Neural cell (in vitro differentiated cells): Measurements from ENCODE around the gene MPLKIP.

Experiments used
- EZH2 ChIP-seq: fragments of 200-600, 300-800 bp; shearing (Covaris generic), sonication (generic); IDR thresholded peaks from 2 replicates; pipeline ENCODE4 v1.6.1; 2014; ENCODE audit warnings: antibody characterized with exemption, low read length, borderline replicate concordance, mild to moderate bottlenecking; ENCODE audit not compliant: insufficient read depth, poor library complexity, severe bottlenecking
- RAD21 ChIP-seq: fragments of 450-650 bp; conservative IDR thresholded peaks from 2 replicates; pipeline ENCODE4 v1.6.1; 2014; ENCODE audit warnings: antibody characterized with exemption, mild to moderate bottlenecking, moderate library complexity
- TF ChIP-seq, protein P1 (sequence below): fragments of 450-650 bp; IDR thresholded peaks from 2 replicates; pipeline ENCODE4 v1.5.1; 2014; ENCODE audit warnings: antibody characterized with exemption, mild to moderate bottlenecking, moderate library complexity; ENCODE audit not compliant: poor library complexity, severe bottlenecking

DNA sequence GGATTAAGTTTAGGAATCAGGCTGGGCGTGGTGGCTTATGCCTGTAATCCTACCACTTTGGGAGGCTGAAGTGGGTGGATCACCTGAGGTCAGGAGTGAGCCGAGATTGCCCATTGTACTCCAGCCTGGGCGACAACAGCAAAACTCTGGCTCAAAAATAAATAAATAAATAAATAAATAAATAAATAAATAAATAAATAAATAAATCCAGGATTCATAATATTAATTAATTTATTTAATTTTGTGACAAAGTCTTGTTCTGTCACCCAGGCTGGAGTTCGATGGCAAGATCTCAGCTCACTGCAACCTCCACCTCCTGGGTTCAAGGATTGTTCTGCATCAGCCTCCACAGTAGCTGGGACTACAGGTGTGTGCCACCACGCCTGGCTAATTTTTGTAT, 4.6 kb upstream of the MPLKIP start:
- TF ChIP-seq EZH2 (no peak), RAD21 (no peak)
- TF ChIP-seq, protein P1, sequence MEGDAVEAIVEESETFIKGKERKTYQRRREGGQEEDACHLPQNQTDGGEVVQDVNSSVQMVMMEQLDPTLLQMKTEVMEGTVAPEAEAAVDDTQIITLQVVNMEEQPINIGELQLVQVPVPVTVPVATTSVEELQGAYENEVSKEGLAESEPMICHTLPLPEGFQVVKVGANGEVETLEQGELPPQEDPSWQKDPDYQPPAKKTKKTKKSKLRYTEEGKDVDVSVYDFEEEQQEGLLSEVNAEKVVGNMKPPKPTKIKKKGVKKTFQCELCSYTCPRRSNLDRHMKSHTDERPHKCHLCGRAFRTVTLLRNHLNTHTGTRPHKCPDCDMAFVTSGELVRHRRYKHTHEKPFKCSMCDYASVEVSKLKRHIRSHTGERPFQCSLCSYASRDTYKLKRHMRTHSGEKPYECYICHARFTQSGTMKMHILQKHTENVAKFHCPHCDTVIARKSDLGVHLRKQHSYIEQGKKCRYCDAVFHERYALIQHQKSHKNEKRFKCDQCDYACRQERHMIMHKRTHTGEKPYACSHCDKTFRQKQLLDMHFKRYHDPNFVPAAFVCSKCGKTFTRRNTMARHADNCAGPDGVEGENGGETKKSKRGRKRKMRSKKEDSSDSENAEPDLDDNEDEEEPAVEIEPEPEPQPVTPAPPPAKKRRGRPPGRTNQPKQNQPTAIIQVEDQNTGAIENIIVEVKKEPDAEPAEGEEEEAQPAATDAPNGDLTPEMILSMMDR = no peak
